ENCODE measurements around the gene LRRC38. TPM values are rescaled to one million over a fixed set of nuclear protein-coding genes. Genes with fewer than 3 reads are reported as not detected.

LRRC38 gene
- total RNA-seq, 6 donors from 2014 or later: 0.11 TPM; not detected in 5

GRCh38 chr1:13432251-13432650 lies 81.6 kb downstream of the LRRC38 start:
- no peaks in the 10 kb centered on the region for H3K27me3 ChIP-seq
- H3K4me1 ChIP-seq: no peaks in the 10 kb centered on the region
- no peak overlapping the region for H3K4me3 ChIP-seq
- ATAC-seq (ENCODE audit: low FRiP score in 2 of 2) (no peak), DNase-seq (no peak)
- WGBS, 2 donors: 72 to 81% methylated on average over 3 of the region's 3 CpGs
- H3K36me3 ChIP-seq: no peaks in the 10 kb centered on the region
- no peaks in the 10 kb centered on the region for H3K9me3 ChIP-seq
- H3K27ac ChIP-seq: no peak overlapping the region
- no peak for TF ChIP-seq CTCF (IDR thresholded peaks at IDR 0.05)
- no peak for TF ChIP-seq POLR2A (IDR thresholded peaks at IDR 0.05)
- no peak for TF ChIP-seq EP300 (IDR thresholded peaks at IDR 0.05)
- no peak for TF ChIP-seq POLR2AphosphoS5 (IDR thresholded peaks at IDR 0.05)

- Histone ChIP-seq H3K4me3 (no peak overlapping the region), H3K27ac (no peak overlapping the region), H3K27me3 (no peaks in the 10 kb centered on the region), H3K9me3 (no peaks in the 10 kb centered on the region), H3K4me1 (no peaks in the 10 kb centered on the region), H3K36me3 (no peaks in the 10 kb centered on the region)
- ATAC-seq (ENCODE audit: low FRiP score in 2 of 2) (peak in 1 of 2 donors; percentile 26), DNase-seq (peak in 1 of 2 donors; percentile 64)
- TF ChIP-seq POLR2A (IDR thresholded peaks at IDR 0.05): no peak
- TF ChIP-seq EP300 (IDR thresholded peaks at IDR 0.05): no peak
- TF ChIP-seq CTCF (IDR thresholded peaks at IDR 0.05): no peak
- no peak for TF ChIP-seq POLR2AphosphoS5 (IDR thresholded peaks at IDR 0.05)
- WGBS, 2 donors: 98% methylated on average over 13 of the region's 13 CpGs; no CpG with 5 or more reads in 1 of the 2 donors
Observed at GRCh38 chr1:13430495-13430894, 83.3 kb downstream of the LRRC38 start.

Other genes starting within 250 kb of the LRRC38 start
- gene PRAMEF8, start 228.9 kb downstream of the LRRC38 start, total RNA-seq: not detected
- gene PRAMEF33, start 210.5 kb downstream of the LRRC38 start, total RNA-seq: not detected
- not detected for gene PRAMEF15, start 198.4 kb downstream of the LRRC38 start, total RNA-seq
- not detected for gene PRAMEF14, start 166.9 kb downstream of the LRRC38 start, total RNA-seq
- not detected for gene PRAMEF19, start 142.1 kb downstream of the LRRC38 start, total RNA-seq
- not detected for gene PRAMEF17, start 124.4 kb downstream of the LRRC38 start, total RNA-seq
- gene PRAMEF20, start 103.6 kb downstream of the LRRC38 start, total RNA-seq: not detected
- 10 to 100 TPM in 5 of 6 donors, 1 to 10 TPM in 1; 9.4 to 56.5 (median 34.2) TPM for gene PDPN, start 69.8 kb upstream of the LRRC38 start, total RNA-seq
- gene PRDM2, start 186.2 kb upstream of the LRRC38 start, total RNA-seq: 10 to 100 TPM; 35.0 to 70.2 (median 40.9) TPM

Data from upper lobe of left lung (tissue), 6 donors.